NCI-H82 (cell line): ENCODE data around the gene KPNB1.

Experiments used
- DNase-seq: peaks from one replicate; lab custom pipeline; 2025; lab: John Stamatoyannopoulos, UW

The KPNB1 gene

DNA sequence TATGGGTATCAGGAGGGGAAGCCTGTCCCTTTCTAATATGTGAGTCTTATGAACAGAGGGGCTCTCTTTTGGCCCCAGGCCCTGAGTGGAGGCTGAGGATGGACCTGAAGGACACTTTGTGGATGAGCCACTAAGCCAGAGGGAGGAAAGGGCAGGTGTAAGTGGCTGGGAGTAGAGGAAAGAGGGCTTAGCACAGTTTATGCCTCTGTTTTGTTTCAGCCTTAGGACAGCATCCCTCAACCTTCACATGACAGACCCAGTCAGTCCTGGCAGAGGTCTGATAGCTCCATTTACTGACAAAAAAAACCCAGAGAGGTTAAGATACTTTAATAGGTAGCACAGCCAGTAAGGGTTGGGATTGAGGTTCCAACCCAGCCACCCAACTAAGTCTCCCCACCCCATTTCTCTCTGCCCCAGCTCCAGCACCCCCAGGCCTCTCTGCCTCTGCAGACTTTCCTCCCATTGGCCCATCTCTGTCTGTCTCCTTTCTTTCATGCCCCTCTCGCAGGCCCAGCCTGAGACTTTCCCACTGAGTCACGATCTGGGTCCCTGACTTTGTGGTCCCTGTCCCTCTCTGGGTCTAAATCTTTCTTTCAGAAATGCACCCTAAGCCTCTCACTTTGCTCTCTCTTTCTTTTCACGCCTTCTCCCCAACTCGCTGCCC lies 78.6 kb downstream of the KPNB1 start:
- no peak for DNase-seq

- no peak for DNase-seq
Observed at GRCh38 chr17:47729476-47729875, 79.8 kb downstream of the KPNB1 start.

DNA sequence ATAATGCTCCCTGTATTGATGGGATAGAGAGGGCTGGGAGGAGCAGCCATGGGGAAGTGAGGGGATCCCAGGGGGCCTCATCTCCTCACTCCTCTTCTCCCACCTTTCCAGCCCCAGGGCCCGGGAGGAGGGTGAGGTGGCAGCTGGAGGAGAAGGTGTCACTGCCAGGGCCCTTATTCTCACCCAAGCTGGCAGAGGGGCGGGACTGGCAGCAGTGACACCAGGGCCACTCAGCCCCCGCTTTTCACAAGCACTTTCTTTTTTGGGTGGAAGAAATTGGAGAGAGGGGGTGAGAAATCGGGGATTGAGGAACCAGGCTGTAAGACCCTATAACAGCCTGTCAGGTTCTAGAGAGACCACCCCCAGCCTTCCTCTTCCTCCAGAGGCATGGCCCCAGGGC lies 81.0 kb downstream of the KPNB1 start:
- no peak for DNase-seq

GRCh38 chr17:47731396-47731795 lies 81.7 kb downstream of the KPNB1 start:
- DNase-seq, result no peak

DNA sequence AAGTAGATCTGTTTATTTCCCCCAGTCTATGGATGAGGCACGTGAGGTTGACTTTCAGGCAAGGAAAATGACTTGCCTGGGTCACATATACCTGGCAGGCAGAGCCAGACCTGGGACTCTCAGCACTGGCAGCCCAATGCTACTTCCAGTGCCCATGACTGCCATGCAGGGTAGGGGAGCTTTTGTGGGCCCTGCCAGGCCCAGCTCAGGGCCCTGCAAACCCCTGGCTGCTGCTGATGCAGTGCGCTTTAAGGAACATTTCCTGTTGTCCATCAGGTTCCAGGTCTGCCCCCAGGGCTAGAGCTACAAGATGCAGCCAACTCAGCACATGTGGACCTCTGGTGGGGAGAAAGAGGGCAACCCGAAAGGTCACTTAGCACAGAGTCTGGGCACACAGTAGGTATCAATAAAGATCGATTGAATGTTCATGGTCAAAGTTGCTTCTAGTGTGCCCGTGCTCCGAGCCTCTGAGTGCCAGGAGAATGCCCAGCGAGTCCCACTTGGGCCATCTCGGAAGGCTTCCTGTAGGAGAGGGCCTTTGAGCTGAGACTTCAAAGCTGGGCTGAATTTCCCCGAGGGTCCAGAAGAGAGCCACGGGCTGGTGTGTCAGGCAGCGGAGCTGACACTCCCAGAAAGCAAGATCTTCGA lies 82.8 kb downstream of the KPNB1 start:
- DNase-seq, result no peak

DNA sequence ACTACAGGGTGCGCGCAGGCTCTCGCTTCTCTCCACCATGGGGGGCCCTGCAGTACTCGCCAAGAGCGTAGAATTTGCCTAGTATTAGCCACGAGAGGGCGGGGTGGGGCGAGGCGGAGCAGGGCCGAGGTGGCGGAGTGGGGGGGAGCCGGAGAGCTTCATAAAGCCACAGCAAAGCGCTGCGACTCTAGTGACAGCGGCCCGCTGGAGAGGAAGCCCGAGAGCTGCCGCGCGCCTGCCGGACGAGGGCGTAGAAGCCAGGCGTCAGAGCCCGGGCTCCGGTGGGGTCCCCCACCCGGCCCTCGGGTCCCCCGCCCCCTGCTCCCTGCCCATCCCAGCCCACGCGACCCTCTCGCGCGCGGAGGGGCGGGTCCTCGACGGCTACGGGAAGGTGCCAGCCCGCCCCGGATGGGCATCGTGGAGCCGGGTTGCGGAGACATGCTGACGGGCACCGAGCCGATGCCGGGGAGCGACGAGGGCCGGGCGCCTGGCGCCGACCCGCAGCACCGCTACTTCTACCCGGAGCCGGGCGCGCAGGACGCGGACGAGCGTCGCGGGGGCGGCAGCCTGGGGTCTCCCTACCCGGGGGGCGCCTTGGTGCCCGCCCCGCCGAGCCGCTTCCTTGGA lies 83.4 kb downstream of the KPNB1 start, which contains the start of gene TBX21:
Gene TBX21 (plus strand): TSS at position 190 of the 627 bp plus-strand sequence. CDS start 219 bp downstream, at position 409.
- DNase-seq, result peak; percentile 93

GRCh38 chr17:47733674-47734410 lies 84.1 kb downstream of the KPNB1 start:
- DNase-seq, result no peak

GRCh38 chr17:47735139-47735464 lies 85.4 kb downstream of the KPNB1 start:
- DNase-seq, result no peak
